8988T (cell line): ENCODE results near the gene VWA7.
"Not testable (repeated sequence)": the region's sequence is repeated elsewhere in the genome, so short reads cannot be mapped to it uniquely, and the experiment has no call there.

ENCODE experiments used
- DNase-seq: peaks from one replicate; pipeline ENCODE4 v3.0.0; 2011

VWA7 gene

GRCh38 chr6:31776989-31777666 lies at the start of gene VWA7:
Gene VWA7 (minus strand): TSS chr6:31777328. CDS start chr6:31776779, 549 bp downstream.
- peak; percentile 83 for DNase-seq

- DNase-seq, result peak; percentile 42
Measured at GRCh38 chr6:31826793-31827285, 49.7 kb upstream of the VWA7 start.

- DNase-seq, result no peak
Measured at GRCh38 chr6:31825553-31825952, 48.4 kb upstream of the VWA7 start.

- DNase-seq, result not testable (repeated sequence)
Measured at GRCh38 chr6:31823592-31824196, 46.6 kb upstream of the VWA7 start.

GRCh38 chr6:31822036-31822821 lies 45.1 kb upstream of the VWA7 start:
- DNase-seq, result no peak

GRCh38 chr6:31821301-31822035 lies 44.3 kb upstream of the VWA7 start:
- peak; percentile 60 for DNase-seq

GRCh38 chr6:31820399-31820798 lies 43.3 kb upstream of the VWA7 start:
- not testable (repeated sequence) for DNase-seq

GRCh38 chr6:31819871-31820299 lies 42.8 kb upstream of the VWA7 start:
- DNase-seq, result no peak

GRCh38 chr6:31817929-31818511 lies 40.9 kb upstream of the VWA7 start:
- DNase-seq, result not testable (repeated sequence)

GRCh38 chr6:31817133-31817928 lies 40.2 kb upstream of the VWA7 start:
- DNase-seq, result not testable (repeated sequence)

GRCh38 chr6:31815025-31815838 lies 38.1 kb upstream of the VWA7 start, which contains the start of the genes HSPA1A and HSPA1L:
Gene HSPA1A (plus strand): TSS chr6:31815543. CDS start chr6:31815757, 214 bp downstream.
Gene HSPA1L (minus strand): TSS chr6:31815283. CDS start chr6:31811972, 3,311 bp downstream.
- peak; percentile 92 for DNase-seq

- DNase-seq, result peak; percentile 86
Measured at GRCh38 chr6:31814677-31815024, 37.5 kb upstream of the VWA7 start.

GRCh38 chr6:31813465-31813849 lies 36.3 kb upstream of the VWA7 start:
- no peak for DNase-seq

GRCh38 chr6:31811645-31812044 lies 34.5 kb upstream of the VWA7 start:
- no peak for DNase-seq

- not testable (repeated sequence) for DNase-seq
Measured at GRCh38 chr6:31808599-31808998, 31.5 kb upstream of the VWA7 start.

- peak; percentile 96 for DNase-seq
Measured at GRCh38 chr6:31806470-31807272, 29.5 kb upstream of the VWA7 start, which contains the start of gene LSM2. Gene LSM2 (minus strand): TSS chr6:31806966. CDS start chr6:31806757, 209 bp downstream.

GRCh38 chr6:31805939-31806469 lies 28.9 kb upstream of the VWA7 start:
- no peak for DNase-seq

GRCh38 chr6:31801031-31801927 lies 24.2 kb upstream of the VWA7 start:
- DNase-seq, result not testable (repeated sequence)
